SU-DHL-6 (cell line): ENCODE measurements around the gene POLE.

Source experiments
- CTCF ChIP-seq: fragments of 200-600 bp; sonication (generic); IDR thresholded peaks from one replicate; pipeline ENCODE4 v1.5.1; 2017; ENCODE audit warnings: antibody characterized with exemption, mild to moderate bottlenecking, low read length, moderate library complexity; ENCODE audit not compliant: insufficient read depth, poor library complexity, severe bottlenecking
- EZH2phosphoT487 ChIP-seq: fragments of 200-600 bp; sonication (generic), shearing (Covaris generic); conservative IDR thresholded peaks from 2 replicates; pipeline ENCODE4 v1.6.1; 2018; ENCODE audit warnings: mild to moderate bottlenecking, antibody characterized with exemption, low read length, moderate library complexity, mixed read lengths

- TF ChIP-seq CTCF = no peak
- no peak for TF ChIP-seq EZH2phosphoT487
Observed at GRCh38 chr12:132729541-132730320, 42.6 kb upstream of the POLE start.
